WTC11 (cell line): ENCODE data around the gene WWP2. TPM values are rescaled to one million over a fixed set of nuclear protein-coding genes. Genes with fewer than 3 reads are reported as not detected.
A peak's percentile ranks its signal among the peaks of the same experiment; 100 is the strongest.

Experiments used
- ATAC-seq: fragments of 200-7000 bp; cut with Tn5 transposase; 2 replicates; pipeline ENCODE4 v1.10.0; 2021; ENCODE audit warnings: mild to moderate bottlenecking, moderate library complexity
- CTCF ChIA-PET: fragments of 300-600 bp; sonication (Branson Sonifier 250); formaldehyde crosslinking; loops from one replicate; lab custom pipeline; 2021; ENCODE audit warnings: antibody characterized with exemption; lab: Charles Lee
- POLR2A ChIA-PET: fragments of 350-600 bp; sonication (Branson Sonifier 250); formaldehyde crosslinking; loops from one replicate; lab custom pipeline; 2021; ENCODE audit warnings: antibody characterized with exemption; lab: Charles Lee
- DNase-seq: peaks from one replicate; pipeline ENCODE4 v3.0.0; 2021; ENCODE audit warnings: low spot score
- H3K27ac Mint-ChIP-seq: 2 replicates; pipeline ENCODE4 v1.8.0; 2021; ENCODE audit warnings: mixed read lengths
- H3K27me3 Mint-ChIP-seq: 2 replicates; pipeline ENCODE4 v1.8.0; 2021; ENCODE audit warnings: low read depth, mild to moderate bottlenecking, moderate library complexity, mixed read lengths
- H3K36me3 Mint-ChIP-seq: 2 replicates; pipeline ENCODE4 v1.8.0; 2021; ENCODE audit warnings: mixed read lengths
- H3K4me1 Mint-ChIP-seq: 2 replicates; pipeline ENCODE4 v1.8.0; 2022; ENCODE audit warnings: mixed read lengths
- H3K4me3 Mint-ChIP-seq: 2 replicates; pipeline ENCODE4 v1.8.0; 2021; ENCODE audit warnings: mild to moderate bottlenecking, moderate library complexity, mixed read lengths
- H3K9me3 Mint-ChIP-seq: 2 replicates; pipeline ENCODE4 v1.8.0; 2021; ENCODE audit warnings: mixed read lengths
- CBFB ChIP-seq: sonication (generic); formaldehyde crosslinking; IDR thresholded peaks from 2 replicates; pipeline ENCODE4 v1.8.1; 2022; ENCODE audit warnings: mild to moderate bottlenecking, low read depth, missing genetic modification reagents
- ESRRA ChIP-seq: sonication (generic); formaldehyde crosslinking; IDR thresholded peaks from 2 replicates; pipeline ENCODE4 v1.8.1; 2022; ENCODE audit warnings: mild to moderate bottlenecking, missing genetic modification reagents, borderline replicate concordance
- ETV6 ChIP-seq: sonication (generic); formaldehyde crosslinking; IDR thresholded peaks from 2 replicates; pipeline ENCODE4 v1.8.1; 2022; ENCODE audit warnings: mild to moderate bottlenecking, missing genetic modification reagents
- FOXK1 ChIP-seq: sonication (generic); formaldehyde crosslinking; IDR thresholded peaks from 2 replicates; pipeline ENCODE4 v1.8.0; 2022; ENCODE audit warnings: mild to moderate bottlenecking, moderate library complexity, missing genetic modification reagents
- IRF2 ChIP-seq: sonication (generic); formaldehyde crosslinking; IDR thresholded peaks from 2 replicates; pipeline ENCODE4 v1.8.0; 2022; ENCODE audit warnings: low read depth, missing genetic modification reagents, borderline replicate concordance
- JAZF1 ChIP-seq: fragments of 250-450 bp; sonication (Bioruptor Pico); IDR thresholded peaks from 2 replicates; pipeline ENCODE4 v1.9.0; 2021; ENCODE audit warnings: moderate library complexity, mild to moderate bottlenecking, inconsistent platforms
- KAT7 ChIP-seq: sonication (generic); formaldehyde crosslinking; IDR thresholded peaks from 2 replicates; pipeline ENCODE4 v1.8.1; 2023; ENCODE audit warnings: missing genetic modification reagents, mild to moderate bottlenecking, borderline replicate concordance
- MXD4 ChIP-seq: fragments of 250-450 bp; sonication (Bioruptor Pico); IDR thresholded peaks from 2 replicates; pipeline ENCODE4 v1.8.0; 2021; ENCODE audit warnings: mild to moderate bottlenecking, moderate library complexity, borderline replicate concordance
- NFATC4 ChIP-seq: fragments of 250-450 bp; sonication (Bioruptor Pico); IDR thresholded peaks from 2 replicates; pipeline ENCODE4 v1.9.0; 2021; ENCODE audit warnings: mild to moderate bottlenecking
- NR1H2 ChIP-seq: sonication (generic); formaldehyde crosslinking; IDR thresholded peaks from 2 replicates; pipeline ENCODE4 v1.9.0; 2021; ENCODE audit warnings: mild to moderate bottlenecking, moderate library complexity, missing genetic modification reagents
- PRRX2 ChIP-seq: fragments of 250-450 bp; sonication (Bioruptor Pico); IDR thresholded peaks from 2 replicates; pipeline ENCODE4 v1.8.0; 2021; ENCODE audit warnings: mild to moderate bottlenecking
- RORB ChIP-seq: fragments of 250-450 bp; sonication (Bioruptor Pico); IDR thresholded peaks from 2 replicates; pipeline ENCODE4 v1.9.0; 2021; ENCODE audit warnings: mild to moderate bottlenecking
- SMAD3 ChIP-seq: sonication (generic); formaldehyde crosslinking; IDR thresholded peaks from 2 replicates; pipeline ENCODE4 v1.8.0; 2022; ENCODE audit warnings: missing genetic modification reagents, mild to moderate bottlenecking, borderline replicate concordance
- SOX15 ChIP-seq: fragments of 250-450 bp; sonication (Bioruptor Pico); IDR thresholded peaks from 2 replicates; pipeline ENCODE4 v1.9.0; 2021; ENCODE audit warnings: mild to moderate bottlenecking
- SP1 ChIP-seq: sonication (generic); formaldehyde crosslinking; conservative IDR thresholded peaks from 2 replicates; pipeline ENCODE4 v1.8.1; 2022; ENCODE audit warnings: missing genetic modification reagents
- ZNF121 ChIP-seq: sonication (generic); formaldehyde crosslinking; IDR thresholded peaks from 2 replicates; pipeline ENCODE4 v1.8.0; 2023; ENCODE audit warnings: missing genetic modification reagents
- ZNF317 ChIP-seq: sonication (generic); formaldehyde crosslinking; IDR thresholded peaks from 2 replicates; pipeline ENCODE4 v1.8.1; 2023; ENCODE audit warnings: low read depth, mild to moderate bottlenecking, moderate library complexity, missing genetic modification reagents, borderline replicate concordance
- ZNF416 ChIP-seq: fragments of 250-450 bp; sonication (Bioruptor Pico); IDR thresholded peaks from 2 replicates; pipeline ENCODE4 v1.9.0; 2021; ENCODE audit warnings: mild to moderate bottlenecking, inconsistent platforms
- ZNF423 ChIP-seq: fragments of 250-450 bp; sonication (Bioruptor Pico); IDR thresholded peaks from 2 replicates; pipeline ENCODE4 v2.1.2; 2022; ENCODE audit warnings: mild to moderate bottlenecking, moderate library complexity
- total RNA-seq: library from RNA; stranded (reverse); gene quantifications from 3 replicates; pipeline ENCODE4 v1.2.3, GENCODE V29; 2021
- TF ChIP-seq, protein P1 (sequence below): sonication (generic); formaldehyde crosslinking; IDR thresholded peaks from 2 replicates; pipeline ENCODE4 v1.8.1; 2023; ENCODE audit warnings: mild to moderate bottlenecking, missing genetic modification reagents, moderate library complexity
- TF ChIP-seq, protein P2 (sequence below): fragments of 250-450 bp; sonication (Bioruptor Pico); IDR thresholded peaks from 2 replicates; pipeline ENCODE4 v1.9.0; 2021; ENCODE audit warnings: mild to moderate bottlenecking
- TF ChIP-seq, protein P3 (sequence below): fragments of 250-450 bp; sonication (Bioruptor Pico); IDR thresholded peaks from 2 replicates; pipeline ENCODE4 v1.9.0; 2021; ENCODE audit warnings: moderate library complexity, mild to moderate bottlenecking, inconsistent platforms, borderline replicate concordance
- TF ChIP-seq, protein P4 (sequence below): fragments of 250-450 bp; sonication (Bioruptor Pico); IDR thresholded peaks from 2 replicates; pipeline ENCODE4 v1.8.0; 2021; ENCODE audit warnings: mild to moderate bottlenecking
- TF ChIP-seq, protein P5 (sequence below): sonication (generic); formaldehyde crosslinking; IDR thresholded peaks from 2 replicates; pipeline ENCODE4 v1.8.0; 2023; ENCODE audit warnings: missing genetic modification reagents
- TF ChIP-seq, protein P6 (sequence below): sonication (generic); formaldehyde crosslinking; IDR thresholded peaks from 2 replicates; pipeline ENCODE4 v1.8.0; 2023; ENCODE audit warnings: missing genetic modification reagents, mild to moderate bottlenecking, borderline replicate concordance
- TF ChIP-seq, protein P7 (sequence below): sonication (generic); formaldehyde crosslinking; IDR thresholded peaks from 2 replicates; pipeline ENCODE4 v1.8.1; 2023; ENCODE audit warnings: mild to moderate bottlenecking, missing genetic modification reagents

The WWP2 gene
- total RNA-seq, 1 experiment from 2014 or later = 39.1 TPM

DNA sequence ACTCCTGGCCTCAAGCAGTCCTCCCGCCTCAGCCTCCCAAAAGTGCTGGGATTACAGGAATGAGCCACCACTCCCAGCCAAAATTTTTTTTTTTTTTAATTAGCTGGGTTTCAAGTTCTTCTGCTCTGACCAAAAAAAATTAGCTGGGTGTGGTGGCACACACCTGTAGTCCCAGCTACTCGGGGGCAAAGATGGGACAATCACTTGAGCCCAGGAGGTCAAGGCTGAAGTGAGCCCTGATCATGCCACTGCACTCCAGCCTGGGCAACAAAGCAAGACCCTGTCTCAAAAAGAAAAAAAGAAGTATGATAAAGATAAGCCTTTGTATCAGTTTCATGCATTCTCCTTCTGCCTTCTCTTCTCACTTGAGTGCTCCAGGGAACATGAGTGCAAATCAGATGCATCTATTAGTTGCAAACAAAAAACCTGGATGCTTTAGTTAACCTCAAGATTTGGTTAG, 37.7 kb upstream of the WWP2 start (continued):
- TF ChIP-seq NFATC4 = no peak
- TF ChIP-seq, protein P1, sequence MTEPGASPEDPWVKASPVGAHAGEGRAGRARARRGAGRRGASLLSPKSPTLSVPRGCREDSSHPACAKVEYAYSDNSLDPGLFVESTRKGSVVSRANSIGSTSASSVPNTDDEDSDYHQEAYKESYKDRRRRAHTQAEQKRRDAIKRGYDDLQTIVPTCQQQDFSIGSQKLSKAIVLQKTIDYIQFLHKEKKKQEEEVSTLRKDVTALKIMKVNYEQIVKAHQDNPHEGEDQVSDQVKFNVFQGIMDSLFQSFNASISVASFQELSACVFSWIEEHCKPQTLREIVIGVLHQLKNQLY = no peak
- TF ChIP-seq, protein P2, sequence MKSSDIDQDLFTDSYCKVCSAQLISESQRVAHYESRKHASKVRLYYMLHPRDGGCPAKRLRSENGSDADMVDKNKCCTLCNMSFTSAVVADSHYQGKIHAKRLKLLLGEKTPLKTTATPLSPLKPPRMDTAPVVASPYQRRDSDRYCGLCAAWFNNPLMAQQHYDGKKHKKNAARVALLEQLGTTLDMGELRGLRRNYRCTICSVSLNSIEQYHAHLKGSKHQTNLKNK = no peak
- TF ChIP-seq NR1H2 (CRISPR knock-in tag) = no peak
- no peak for TF ChIP-seq JAZF1
- TF ChIP-seq, protein P3, sequence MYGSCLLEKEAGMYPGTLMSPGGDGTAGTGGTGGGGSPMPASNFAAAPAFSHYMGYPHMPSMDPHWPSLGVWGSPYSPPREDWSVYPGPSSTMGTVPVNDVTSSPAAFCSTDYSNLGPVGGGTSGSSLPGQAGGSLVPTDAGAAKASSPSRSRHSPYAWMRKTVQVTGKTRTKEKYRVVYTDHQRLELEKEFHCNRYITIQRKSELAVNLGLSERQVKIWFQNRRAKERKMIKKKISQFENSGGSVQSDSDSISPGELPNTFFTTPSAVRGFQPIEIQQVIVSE (CRISPR knock-in tag) = no peak
- TF ChIP-seq, all 79 proteins: peak for 0

DNA sequence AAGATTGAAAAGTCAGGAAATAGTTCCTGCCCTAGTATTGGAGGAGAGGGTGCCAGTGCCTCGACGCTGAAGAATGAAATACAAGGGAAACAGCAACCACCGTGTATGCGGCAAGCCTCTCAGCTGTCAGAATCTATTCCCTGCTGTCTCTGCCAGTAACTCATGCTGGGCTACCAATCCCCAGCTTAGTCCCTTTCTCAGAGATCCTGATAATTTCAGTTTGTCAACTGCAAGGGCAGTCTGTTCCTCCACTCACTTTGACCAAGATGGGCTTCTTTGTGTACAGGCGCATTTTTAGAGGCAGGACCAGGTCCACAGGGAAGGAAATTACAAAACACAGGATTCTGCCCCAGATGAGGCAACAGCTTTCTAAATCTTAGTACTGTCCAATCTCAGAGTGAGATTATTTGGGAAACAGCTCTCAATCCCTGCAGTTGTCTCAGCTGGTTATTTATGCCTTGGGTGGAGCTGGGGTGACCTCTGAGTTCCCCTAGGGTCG, 37.1 kb upstream of the WWP2 start:
- H3K27me3 Mint-ChIP-seq = no peaks in the 10 kb centered on the region
- ATAC-seq = no peak
- peak overlapping the region; percentile 91 for H3K4me3 Mint-ChIP-seq
- H3K27ac Mint-ChIP-seq = peak overlapping the region; percentile 80
- H3K9me3 Mint-ChIP-seq = no peaks in the 10 kb centered on the region
- ChIA-PET CTCF (interaction anchor here (1.3 to 5.5 kb wide), 4 partner anchors 16 to 329 kb away, joined by 3 to 31 read pairs (median 6); partner anchors contain the start of gene NOB1), POLR2A (interaction anchor here (0.6 kb wide), 1 partner anchor 15 kb away, joined by 6 read pairs; no protein-coding TSS in a partner anchor)
- H3K4me1 Mint-ChIP-seq = peaks cover 40% of the 10 kb centered on the region
- no peak for DNase-seq
- no peaks in the 10 kb centered on the region for H3K36me3 Mint-ChIP-seq
- TF ChIP-seq ZNF317 (CRISPR knock-in tag) (no peak), SP1 (CRISPR knock-in tag) (no peak), SOX15 (CRISPR knock-in tag) (no peak), PRRX2 (CRISPR knock-in tag) (no peak), KAT7 (CRISPR knock-in tag) (no peak), MXD4 (CRISPR knock-in tag) (no peak), ZNF416 (no peak), SMAD3 (CRISPR knock-in tag) (no peak), ESRRA (CRISPR knock-in tag) (no peak), FOXK1 (no peak), ETV6 (CRISPR knock-in tag) (no peak), CBFB (no peak), ZNF121 (CRISPR knock-in tag) (no peak), RORB (CRISPR knock-in tag) (no peak), IRF2 (CRISPR knock-in tag) (no peak), ZNF423 (no peak)
- TF ChIP-seq, protein P4, sequence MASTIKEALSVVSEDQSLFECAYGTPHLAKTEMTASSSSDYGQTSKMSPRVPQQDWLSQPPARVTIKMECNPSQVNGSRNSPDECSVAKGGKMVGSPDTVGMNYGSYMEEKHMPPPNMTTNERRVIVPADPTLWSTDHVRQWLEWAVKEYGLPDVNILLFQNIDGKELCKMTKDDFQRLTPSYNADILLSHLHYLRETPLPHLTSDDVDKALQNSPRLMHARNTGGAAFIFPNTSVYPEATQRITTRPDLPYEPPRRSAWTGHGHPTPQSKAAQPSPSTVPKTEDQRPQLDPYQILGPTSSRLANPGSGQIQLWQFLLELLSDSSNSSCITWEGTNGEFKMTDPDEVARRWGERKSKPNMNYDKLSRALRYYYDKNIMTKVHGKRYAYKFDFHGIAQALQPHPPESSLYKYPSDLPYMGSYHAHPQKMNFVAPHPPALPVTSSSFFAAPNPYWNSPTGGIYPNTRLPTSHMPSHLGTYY (CRISPR knock-in tag) = no peak
- TF ChIP-seq, protein P5, sequence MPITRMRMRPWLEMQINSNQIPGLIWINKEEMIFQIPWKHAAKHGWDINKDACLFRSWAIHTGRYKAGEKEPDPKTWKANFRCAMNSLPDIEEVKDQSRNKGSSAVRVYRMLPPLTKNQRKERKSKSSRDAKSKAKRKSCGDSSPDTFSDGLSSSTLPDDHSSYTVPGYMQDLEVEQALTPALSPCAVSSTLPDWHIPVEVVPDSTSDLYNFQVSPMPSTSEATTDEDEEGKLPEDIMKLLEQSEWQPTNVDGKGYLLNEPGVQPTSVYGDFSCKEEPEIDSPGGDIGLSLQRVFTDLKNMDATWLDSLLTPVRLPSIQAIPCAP = no peak
- TF ChIP-seq, protein P6, sequence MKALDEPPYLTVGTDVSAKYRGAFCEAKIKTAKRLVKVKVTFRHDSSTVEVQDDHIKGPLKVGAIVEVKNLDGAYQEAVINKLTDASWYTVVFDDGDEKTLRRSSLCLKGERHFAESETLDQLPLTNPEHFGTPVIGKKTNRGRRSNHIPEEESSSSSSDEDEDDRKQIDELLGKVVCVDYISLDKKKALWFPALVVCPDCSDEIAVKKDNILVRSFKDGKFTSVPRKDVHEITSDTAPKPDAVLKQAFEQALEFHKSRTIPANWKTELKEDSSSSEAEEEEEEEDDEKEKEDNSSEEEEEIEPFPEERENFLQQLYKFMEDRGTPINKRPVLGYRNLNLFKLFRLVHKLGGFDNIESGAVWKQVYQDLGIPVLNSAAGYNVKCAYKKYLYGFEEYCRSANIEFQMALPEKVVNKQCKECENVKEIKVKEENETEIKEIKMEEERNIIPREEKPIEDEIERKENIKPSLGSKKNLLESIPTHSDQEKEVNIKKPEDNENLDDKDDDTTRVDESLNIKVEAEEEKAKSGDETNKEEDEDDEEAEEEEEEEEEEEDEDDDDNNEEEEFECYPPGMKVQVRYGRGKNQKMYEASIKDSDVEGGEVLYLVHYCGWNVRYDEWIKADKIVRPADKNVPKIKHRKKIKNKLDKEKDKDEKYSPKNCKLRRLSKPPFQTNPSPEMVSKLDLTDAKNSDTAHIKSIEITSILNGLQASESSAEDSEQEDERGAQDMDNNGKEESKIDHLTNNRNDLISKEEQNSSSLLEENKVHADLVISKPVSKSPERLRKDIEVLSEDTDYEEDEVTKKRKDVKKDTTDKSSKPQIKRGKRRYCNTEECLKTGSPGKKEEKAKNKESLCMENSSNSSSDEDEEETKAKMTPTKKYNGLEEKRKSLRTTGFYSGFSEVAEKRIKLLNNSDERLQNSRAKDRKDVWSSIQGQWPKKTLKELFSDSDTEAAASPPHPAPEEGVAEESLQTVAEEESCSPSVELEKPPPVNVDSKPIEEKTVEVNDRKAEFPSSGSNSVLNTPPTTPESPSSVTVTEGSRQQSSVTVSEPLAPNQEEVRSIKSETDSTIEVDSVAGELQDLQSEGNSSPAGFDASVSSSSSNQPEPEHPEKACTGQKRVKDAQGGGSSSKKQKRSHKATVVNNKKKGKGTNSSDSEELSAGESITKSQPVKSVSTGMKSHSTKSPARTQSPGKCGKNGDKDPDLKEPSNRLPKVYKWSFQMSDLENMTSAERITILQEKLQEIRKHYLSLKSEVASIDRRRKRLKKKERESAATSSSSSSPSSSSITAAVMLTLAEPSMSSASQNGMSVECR = no peak
- TF ChIP-seq, protein P7, sequence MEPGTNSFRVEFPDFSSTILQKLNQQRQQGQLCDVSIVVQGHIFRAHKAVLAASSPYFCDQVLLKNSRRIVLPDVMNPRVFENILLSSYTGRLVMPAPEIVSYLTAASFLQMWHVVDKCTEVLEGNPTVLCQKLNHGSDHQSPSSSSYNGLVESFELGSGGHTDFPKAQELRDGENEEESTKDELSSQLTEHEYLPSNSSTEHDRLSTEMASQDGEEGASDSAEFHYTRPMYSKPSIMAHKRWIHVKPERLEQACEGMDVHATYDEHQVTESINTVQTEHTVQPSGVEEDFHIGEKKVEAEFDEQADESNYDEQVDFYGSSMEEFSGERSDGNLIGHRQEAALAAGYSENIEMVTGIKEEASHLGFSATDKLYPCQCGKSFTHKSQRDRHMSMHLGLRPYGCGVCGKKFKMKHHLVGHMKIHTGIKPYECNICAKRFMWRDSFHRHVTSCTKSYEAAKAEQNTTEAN (CRISPR knock-in tag) = no peak
